Measurements from ENCODE around the gene POLD4. TPM values are rescaled to one million over a fixed set of nuclear protein-coding genes. Genes with fewer than 3 reads are reported as not detected.

The POLD4 gene
- total RNA-seq, 1 experiment from 2014 or later, result 44.2 TPM

DNA sequence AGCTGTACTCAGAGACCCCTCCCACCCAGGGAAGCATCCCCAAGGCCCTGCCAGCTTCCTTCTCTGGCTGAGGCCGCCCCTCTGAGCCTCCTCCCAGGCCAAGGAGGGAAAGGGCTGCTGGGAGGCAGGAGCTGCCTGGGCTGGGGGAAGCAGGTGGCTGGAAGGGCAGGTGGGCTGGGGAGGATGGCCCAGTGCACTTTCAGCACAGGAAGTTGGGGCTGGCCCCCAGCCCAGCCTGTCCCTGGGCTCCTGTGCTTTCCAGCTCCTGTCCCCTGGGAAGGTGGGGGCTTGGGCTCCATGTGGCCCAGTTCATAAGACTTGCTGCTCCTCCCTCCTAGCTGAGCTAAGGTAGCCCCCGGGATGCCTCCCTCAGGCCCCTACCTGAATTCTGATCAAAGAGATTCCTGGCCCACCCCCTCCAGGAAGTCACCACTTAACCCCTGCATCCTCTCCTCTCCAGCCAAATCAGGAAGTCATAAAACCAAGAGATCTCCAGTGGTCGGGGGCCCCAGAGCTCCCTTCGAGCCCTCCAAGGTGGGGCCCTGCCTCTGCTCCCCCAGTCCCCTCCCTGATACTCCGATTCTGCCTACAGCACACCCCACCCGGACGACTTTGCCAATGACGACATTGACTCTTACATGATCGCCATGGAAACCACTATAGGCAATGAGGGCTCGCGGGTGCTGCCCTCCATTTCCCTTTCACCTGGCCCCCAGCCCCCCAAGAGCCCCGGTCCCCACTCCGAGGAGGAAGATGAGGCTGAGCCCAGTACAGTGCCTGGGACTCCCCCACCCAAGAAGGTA, 43.4 kb upstream of the POLD4 start:
- H3K4me2 ChIP-seq (ENCODE audit: low read length), result no peak overlapping the region
- peaks cover 13 to 37% of the 10 kb centered on the region in 2 experiments; a peak in 3 of 4 replicates for H3K36me3 ChIP-seq (ENCODE audit: control insufficient read depth in 1 of 2, insufficient read depth in 2 of 2, low read length in 2 of 2)
- no peak overlapping the region for H3K4me3 ChIP-seq (replicated peaks in 1 of 2; ENCODE audit: low read depth in 1 of 2, low read length in 2 of 2)
- H3K79me2 ChIP-seq (ENCODE audit: insufficient read depth, low read length), result peaks cover 34% of the 10 kb centered on the region
- H3K9ac ChIP-seq (ENCODE audit: low read length), result no peak overlapping the region
- ChIA-PET CTCF (no interaction called here), RAD21 (ENCODE audit: low non-redundant PET in 1 of 2, low total read pairs in 2 of 2, uncharacterized antibody in 2 of 2, unreplicated experiment in 2 of 2) (interaction anchor here in 1 of 2 experiments (0.6 kb wide), 1 partner anchor 41 kb away, joined by 6 read pairs; no protein-coding TSS in a partner anchor), POLR2A (no interaction called here)
- DNase-seq (ENCODE audit: low read depth, low spot score), result no peak
- TF ChIP-seq POLR2AphosphoS5 (IDR thresholded peaks at IDR 0.05; ENCODE audit: low read depth, low read length), result no peak
- TF ChIP-seq, protein P1, sequence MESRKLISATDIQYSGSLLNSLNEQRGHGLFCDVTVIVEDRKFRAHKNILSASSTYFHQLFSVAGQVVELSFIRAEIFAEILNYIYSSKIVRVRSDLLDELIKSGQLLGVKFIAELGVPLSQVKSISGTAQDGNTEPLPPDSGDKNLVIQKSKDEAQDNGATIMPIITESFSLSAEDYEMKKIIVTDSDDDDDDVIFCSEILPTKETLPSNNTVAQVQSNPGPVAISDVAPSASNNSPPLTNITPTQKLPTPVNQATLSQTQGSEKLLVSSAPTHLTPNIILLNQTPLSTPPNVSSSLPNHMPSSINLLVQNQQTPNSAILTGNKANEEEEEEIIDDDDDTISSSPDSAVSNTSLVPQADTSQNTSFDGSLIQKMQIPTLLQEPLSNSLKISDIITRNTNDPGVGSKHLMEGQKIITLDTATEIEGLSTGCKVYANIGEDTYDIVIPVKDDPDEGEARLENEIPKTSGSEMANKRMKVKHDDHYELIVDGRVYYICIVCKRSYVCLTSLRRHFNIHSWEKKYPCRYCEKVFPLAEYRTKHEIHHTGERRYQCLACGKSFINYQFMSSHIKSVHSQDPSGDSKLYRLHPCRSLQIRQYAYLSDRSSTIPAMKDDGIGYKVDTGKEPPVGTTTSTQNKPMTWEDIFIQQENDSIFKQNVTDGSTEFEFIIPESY (IDR thresholded peaks at IDR 0.05; ENCODE audit: extremely low read depth, insufficient replicate concordance, low read length), result no peak
- TF ChIP-seq EZH2 (IDR thresholded peaks at IDR 0.05), result no peak
- no TSS peak for BruUV-seq (replicated peaks)
- H3K27me3 ChIP-seq (ENCODE audit: insufficient read depth, low read length), result no peaks in the 10 kb centered on the region
- peaks cover 10 to 18% of the 10 kb centered on the region in 2 experiments; a peak in 3 of 4 replicates for H3K4me1 ChIP-seq (ENCODE audit: control insufficient read depth in 1 of 2, insufficient read depth in 2 of 2, low read length in 2 of 2)
- no peaks in the 10 kb centered on the region for H3K9me3 ChIP-seq (ENCODE audit: control insufficient read depth in 1 of 2, insufficient read depth in 1 of 2, low read depth in 1 of 2, low read length in 2 of 2)
- H2AFZ ChIP-seq (ENCODE audit: low read depth, low read length, poor library complexity, severe bottlenecking), result no peak overlapping the region
- no peak for ATAC-seq
- no peaks in the 10 kb centered on the region for H4K20me1 ChIP-seq (ENCODE audit: insufficient read depth)
- intact Hi-C loops (cut with micrococcal nuclease), result no loop called here
- peak overlapping the region; percentile 26; the same call in 1 of the 2 replicates for H3K27ac ChIP-seq (ENCODE audit: low read depth, low read length)
- no peaks in the 10 kb centered on the region for H3K9me2 ChIP-seq (ENCODE audit: insufficient read depth)

DNA sequence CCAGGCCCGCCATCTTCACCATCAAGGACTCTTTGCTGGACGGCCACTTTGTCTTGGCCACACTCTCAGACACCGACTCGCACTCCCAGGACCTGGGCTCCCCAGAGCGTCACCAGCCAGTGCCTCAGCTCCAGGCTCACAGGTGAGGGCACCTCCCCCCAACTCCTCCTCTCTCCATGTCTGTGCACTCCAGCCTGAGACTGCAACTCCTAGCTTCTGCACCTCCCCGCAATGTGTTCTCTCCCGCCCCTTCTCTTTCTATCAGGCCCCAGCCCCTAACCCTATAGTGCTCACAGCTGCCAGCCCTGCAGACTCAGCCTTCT, 42.9 kb upstream of the POLD4 start:
- Histone ChIP-seq H3K79me2 (ENCODE audit: insufficient read depth, low read length) (peaks cover 35% of the 10 kb centered on the region), H4K20me1 (ENCODE audit: insufficient read depth) (no peaks in the 10 kb centered on the region), H3K9ac (ENCODE audit: low read length) (no peak overlapping the region), H3K9me3 (ENCODE audit: control insufficient read depth in 1 of 2, insufficient read depth in 1 of 2, low read depth in 1 of 2, low read length in 2 of 2) (no peaks in the 10 kb centered on the region), H3K4me3 (replicated peaks in 1 of 2; ENCODE audit: low read depth in 1 of 2, low read length in 2 of 2) (no peak overlapping the region), H2AFZ (ENCODE audit: low read depth, low read length, poor library complexity, severe bottlenecking) (no peak overlapping the region), H3K27me3 (ENCODE audit: insufficient read depth, low read length) (no peaks in the 10 kb centered on the region), H3K4me1 (ENCODE audit: control insufficient read depth in 1 of 2, insufficient read depth in 2 of 2, low read length in 2 of 2) (peaks cover 10 to 22% of the 10 kb centered on the region in 2 experiments; a peak in 3 of 4 replicates), H3K36me3 (ENCODE audit: control insufficient read depth in 1 of 2, insufficient read depth in 2 of 2, low read length in 2 of 2) (peaks cover 13 to 37% of the 10 kb centered on the region in 2 experiments; a peak in 3 of 4 replicates), H3K27ac (ENCODE audit: low read depth, low read length) (no peak overlapping the region; the same call in 1 of the 2 replicates), H3K9me2 (ENCODE audit: insufficient read depth) (no peaks in the 10 kb centered on the region), H3K4me2 (ENCODE audit: low read length) (no peak overlapping the region)
- ChIA-PET RAD21 (ENCODE audit: low non-redundant PET in 1 of 2, low total read pairs in 2 of 2, uncharacterized antibody in 2 of 2, unreplicated experiment in 2 of 2) (interaction anchor here in 1 of 2 experiments (0.6 kb wide), 1 partner anchor 41 kb away, joined by 6 read pairs; no protein-coding TSS in a partner anchor), CTCF (no interaction called here), POLR2A (no interaction called here)
- ATAC-seq, result no peak
- BruUV-seq (replicated peaks), result no TSS peak
- intact Hi-C loops (cut with micrococcal nuclease), result no loop called here
- no peak for DNase-seq (ENCODE audit: low read depth, low spot score)
- no peak for TF ChIP-seq ELF1 (IDR thresholded peaks at IDR 0.05; ENCODE audit: borderline replicate concordance, low read depth)
- no peak for TF ChIP-seq SIN3A (IDR thresholded peaks at IDR 0.05; ENCODE audit: low read depth)
- no peak for TF ChIP-seq EZH2 (IDR thresholded peaks at IDR 0.05)
- no peak for TF ChIP-seq FOSL1 (IDR thresholded peaks at IDR 0.05; ENCODE audit: low read depth)
- no peak for TF ChIP-seq YY1 (IDR thresholded peaks at IDR 0.05; ENCODE audit: extremely low read depth, insufficient replicate concordance, low read depth, low read length)
- TF ChIP-seq, protein P2, sequence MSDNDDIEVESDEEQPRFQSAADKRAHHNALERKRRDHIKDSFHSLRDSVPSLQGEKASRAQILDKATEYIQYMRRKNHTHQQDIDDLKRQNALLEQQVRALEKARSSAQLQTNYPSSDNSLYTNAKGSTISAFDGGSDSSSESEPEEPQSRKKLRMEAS (IDR thresholded peaks at IDR 0.05), result no peak
- TF ChIP-seq EZH2phosphoT487 (IDR thresholded peaks at IDR 0.05; ENCODE audit: borderline replicate concordance), result no peak
- TF ChIP-seq, protein P1 (IDR thresholded peaks at IDR 0.05; ENCODE audit: extremely low read depth, insufficient replicate concordance, low read length), result no peak
- no peak for TF ChIP-seq CEBPB (IDR thresholded peaks at IDR 0.05; ENCODE audit: low read depth)
- no peak for TF ChIP-seq SRF (IDR thresholded peaks at IDR 0.05; ENCODE audit: low read depth)
- TF ChIP-seq CBX3 (IDR thresholded peaks at IDR 0.05; ENCODE audit: low read depth), result no peak
